ENCODE data around the gene EMD.
"Not testable (repeated sequence)": the region's sequence is repeated elsewhere in the genome, so short reads cannot be mapped to it uniquely, and the experiment has no call there.

EMD gene

GRCh38 chrX:154378799-154379568 is at the start of gene EMD:
TSS of gene EMD (plus strand) at chrX:154379295. CDS start at chrX:154379485, 190 bp downstream.
- DNase-seq (ENCODE audit: low read depth in 2 of 2), result peak; percentile 86 to 96

- no peak for DNase-seq (ENCODE audit: low read depth in 2 of 2)
Observed at GRCh38 chrX:154332561-154332960, 46.5 kb upstream of the EMD start.

DNA sequence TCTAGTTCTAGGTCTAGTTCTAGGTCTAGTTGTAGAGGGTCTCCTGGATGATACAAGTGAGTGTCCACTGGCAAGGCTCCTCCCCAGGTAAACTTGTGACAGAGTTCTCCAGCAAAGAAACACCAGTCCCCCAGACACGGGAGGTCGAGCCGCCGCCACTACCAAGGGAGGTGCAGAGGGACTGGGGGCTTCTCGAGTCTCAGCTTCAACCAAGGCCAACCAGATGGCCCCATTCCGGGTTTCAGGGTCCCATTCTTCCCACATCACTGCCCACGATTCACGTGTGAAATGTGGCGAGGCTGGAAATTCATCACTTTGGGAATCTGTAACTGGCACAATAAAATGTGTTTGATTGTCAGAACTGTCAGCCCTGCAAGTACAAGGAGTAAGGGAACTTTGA is 46.0 kb upstream of the EMD start:
- no peak for DNase-seq (ENCODE audit: low read depth in 2 of 2)

DNA sequence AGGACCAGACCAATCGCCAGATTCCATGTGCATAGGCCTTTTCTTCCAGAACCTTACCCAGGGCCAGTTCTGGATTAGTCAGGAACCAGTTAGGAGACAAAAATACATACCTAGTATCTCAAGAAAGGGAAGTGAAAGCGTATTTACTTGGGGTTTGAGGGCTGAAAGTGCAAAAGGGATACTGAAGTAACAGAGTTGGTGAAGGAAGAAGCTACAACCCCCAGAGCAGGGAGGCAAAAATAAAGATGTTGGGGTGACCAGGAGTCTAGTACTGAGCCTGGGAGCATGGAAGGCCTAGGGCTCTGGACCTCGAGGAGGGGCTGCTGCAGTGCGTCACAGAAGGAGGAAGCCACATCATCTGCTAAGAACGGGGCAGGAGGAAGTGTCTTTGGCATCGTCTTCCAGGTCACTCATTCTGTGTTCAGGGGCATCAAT is 45.2 kb upstream of the EMD start:
- DNase-seq (ENCODE audit: low read depth in 2 of 2), result no peak

- no peak for DNase-seq (ENCODE audit: low read depth in 2 of 2)
Observed at GRCh38 chrX:154334496-154334895, 44.6 kb upstream of the EMD start.

- not testable (repeated sequence) for DNase-seq (ENCODE audit: low read depth in 2 of 2)
Observed at GRCh38 chrX:154341399-154342298, 37.4 kb upstream of the EMD start.

- not testable (repeated sequence) for DNase-seq (ENCODE audit: low read depth in 2 of 2)
Observed at GRCh38 chrX:154343063-154343462, 36.0 kb upstream of the EMD start.

DNA sequence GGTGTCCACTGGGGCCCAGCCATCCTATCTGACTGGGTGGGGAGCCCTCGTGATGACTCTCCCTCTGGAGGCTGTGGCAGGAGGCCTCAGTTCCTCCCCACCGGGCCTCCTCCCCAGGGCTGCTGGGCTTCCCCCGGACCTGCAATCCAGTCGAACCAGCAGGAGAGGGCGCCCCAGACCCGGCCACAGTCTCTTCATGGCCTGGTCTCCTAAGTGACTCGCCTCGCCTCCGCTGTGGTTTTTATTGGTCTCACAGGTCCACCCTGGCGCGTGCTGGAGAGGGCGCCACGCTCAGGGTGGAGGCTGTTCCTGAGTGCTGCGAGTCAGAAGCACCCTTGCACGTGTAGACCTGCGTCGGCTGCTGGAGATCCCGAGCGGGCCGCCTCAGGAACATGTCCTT is 35.5 kb upstream of the EMD start:
- not testable (repeated sequence) for DNase-seq (ENCODE audit: low read depth in 2 of 2)

- no peak for DNase-seq (ENCODE audit: low read depth in 2 of 2)
Observed at GRCh38 chrX:154348114-154348531, 31.0 kb upstream of the EMD start.

- DNase-seq (ENCODE audit: low read depth in 2 of 2), result no peak
Observed at GRCh38 chrX:154348646-154349358, 30.3 kb upstream of the EMD start.

- DNase-seq (ENCODE audit: low read depth in 2 of 2), result no peak
Observed at GRCh38 chrX:154349359-154349935, 29.6 kb upstream of the EMD start.

- no peak for DNase-seq (ENCODE audit: low read depth in 2 of 2)
Observed at GRCh38 chrX:154349979-154350378, 29.1 kb upstream of the EMD start.

GRCh38 chrX:154350429-154351182 is 28.5 kb upstream of the EMD start:
- no peak for DNase-seq (ENCODE audit: low read depth in 2 of 2)

DNA sequence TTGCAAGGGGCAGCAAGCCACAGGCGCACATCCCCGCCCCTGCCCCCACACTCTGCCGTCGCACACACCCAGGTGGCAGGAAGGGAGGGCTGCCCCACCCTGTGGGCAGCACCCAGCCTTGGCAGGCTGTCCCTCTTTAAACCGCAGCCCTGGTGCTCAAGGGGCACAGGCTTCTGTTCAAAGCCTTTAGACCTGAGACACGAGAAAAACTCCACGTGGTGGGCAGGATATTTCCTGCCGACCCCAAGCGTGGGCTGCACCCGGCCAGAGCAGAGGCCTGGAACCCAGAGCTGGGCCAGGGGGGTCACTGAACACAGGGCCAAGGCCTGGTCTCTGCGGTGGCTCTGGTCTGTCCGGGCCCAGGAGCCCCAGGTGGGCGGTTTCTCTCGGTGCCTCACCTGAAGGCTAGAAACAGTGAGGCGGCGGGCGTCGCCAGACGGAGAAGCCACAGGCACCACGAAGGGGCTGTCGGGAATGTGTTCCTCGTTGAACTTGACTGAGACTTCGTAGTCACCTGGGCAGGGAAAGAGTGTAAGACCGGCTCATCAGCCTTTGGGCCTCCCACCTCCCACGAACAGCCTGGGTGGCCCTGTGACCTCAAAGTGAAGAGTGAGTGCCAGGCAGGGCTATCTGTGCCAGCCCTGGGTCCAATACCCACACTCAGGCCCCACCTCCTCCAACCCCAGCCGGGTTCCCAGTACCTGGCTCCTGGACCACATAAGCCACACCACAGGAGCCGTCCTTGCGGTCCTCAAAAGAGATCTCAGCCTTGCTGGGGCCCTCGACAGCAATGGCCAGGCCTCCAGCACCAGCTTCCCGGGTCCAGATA is 27.7 kb upstream of the EMD start:
- no peak for DNase-seq (ENCODE audit: low read depth in 2 of 2)

- no peak for DNase-seq (ENCODE audit: low read depth in 2 of 2)
Observed at GRCh38 chrX:154352012-154352401, 27.1 kb upstream of the EMD start.

GRCh38 chrX:154352466-154352865 is 26.6 kb upstream of the EMD start:
- DNase-seq (ENCODE audit: low read depth in 2 of 2), result no peak

- no peak for DNase-seq (ENCODE audit: low read depth in 2 of 2)
Observed at GRCh38 chrX:154353172-154353843, 25.8 kb upstream of the EMD start.

- no peak for DNase-seq (ENCODE audit: low read depth in 2 of 2)
Observed at GRCh38 chrX:154354013-154354412, 25.1 kb upstream of the EMD start.

- DNase-seq (ENCODE audit: low read depth in 2 of 2), result no peak
Observed at GRCh38 chrX:154354516-154354915, 24.6 kb upstream of the EMD start.

All from stimulated activated CD4-positive, alpha-beta T cell treated with anti-CD3 and anti-CD28 coated beads, Interleukin-1b, Interleukin-23, amount 100 ng/mL, for 1 hour (primary cell).